HepG2 (cell line): ENCODE data around the gene FANK1. TPM values are rescaled to one million over a fixed set of nuclear protein-coding genes. Genes with fewer than 3 reads are reported as not detected.

Experiments
- ATAC-seq: fragments of 200-7000 bp; cut with Tn5 transposase; 3 replicates; pipeline ENCODE4 v1.9.1; 2020; ENCODE audit warnings: mild to moderate bottlenecking, moderate library complexity
- BruUV-seq: library from RNA; stranded (reverse); fragments of 400-500 nt; replicated peaks from 2 replicates; lab custom pipeline; 2021; lab: Mats Ljungman, UMichigan
- CTCF ChIA-PET: fragments of 300-600 bp; formaldehyde crosslinking; extraction: SDS; loops from one replicate; lab custom pipeline; 2021; ENCODE audit warnings: low total read pairs, inconsistent platforms, low intra/inter-chr PET ratio; lab: Yijun Ruan, JAX
- POLR2A ChIA-PET: fragments of 350-600 bp; sonication (Branson Sonifier 250); formaldehyde crosslinking; loops from one replicate; lab custom pipeline; 2020; ENCODE audit warnings: antibody characterized with exemption, inconsistent platforms; lab: Yijun Ruan, JAX
- DNase-seq: peaks from one replicate; pipeline ENCODE4 v3.0.0-alpha.2; 2015; ENCODE audit warnings: low spot score
- FAIRE-seq: peaks from 3 replicates; lab custom pipeline; 2011; peaks lifted over from hg19 to GRCh38; lab: Jason Lieb, UNC
- H2AFZ ChIP-seq: one replicate; pipeline ENCODE4 v1.6.1; 2011; ENCODE audit warnings: low read length, inconsistent platforms
- H3K27ac ChIP-seq: fragments of 300-600 bp; 3 replicates; pipeline ENCODE4 v1.8.0; 2011; ENCODE audit warnings: mixed run types, mild to moderate bottlenecking, mixed read lengths, low read length, inconsistent platforms; ENCODE audit not compliant: insufficient read depth; ENCODE audit errors: extremely low read length
- H3K27me3 ChIP-seq, 2 experiments: fragments of 200-600 bp in 1 of 2; 2 replicates in 1 of 2; 3 replicates in 1 of 2; pipeline versions ENCODE4 v1.6.0 to v1.8.0; 2011; ENCODE audit warnings: low read length in 2 of 2, mild to moderate bottlenecking in 2 of 2, moderate library complexity in 2 of 2, inconsistent platforms in 1 of 2; ENCODE audit not compliant: insufficient read depth in 2 of 2, control insufficient read depth in 1 of 2
- H3K36me3 ChIP-seq, 2 experiments: fragments of 200-600 bp in 1 of 2; replicated peaks in 1 of 2; 2 replicates in 1 of 2; 3 replicates in 1 of 2; pipeline versions ENCODE4 v1.5.1 to v1.8.0; 2011; ENCODE audit warnings: low read length in 2 of 2, inconsistent platforms in 1 of 2; ENCODE audit not compliant: insufficient read depth in 2 of 2, control insufficient read depth in 1 of 2
- H3K4me1 ChIP-seq: 2 replicates; pipeline ENCODE4 v1.5.1; 2012; ENCODE audit warnings: low read length, inconsistent platforms; ENCODE audit not compliant: insufficient read depth
- H3K4me2 ChIP-seq: 2 replicates; pipeline ENCODE4 v1.6.0; 2011; ENCODE audit warnings: low read depth, low read length, inconsistent platforms
- H3K4me3 ChIP-seq, 3 experiments: fragments of 200-600 bp in 1 of 3; sonication (generic), shearing (Covaris generic) in 1 of 3; replicated peaks in 1 of 3; 2 replicates each; pipeline ENCODE4 v1.5.1; 2011 to 2016; ENCODE audit warnings: low read length in 3 of 3, inconsistent platforms in 2 of 3, low read depth in 2 of 3, mild to moderate bottlenecking in 2 of 3, control low read depth in 1 of 3, mixed read lengths in 1 of 3; ENCODE audit not compliant: insufficient read depth in 1 of 3
- H3K79me2 ChIP-seq: one replicate; pipeline ENCODE4 v1.6.1; 2011; ENCODE audit warnings: low read length, inconsistent platforms; ENCODE audit not compliant: insufficient read depth
- H3K9ac ChIP-seq: 2 replicates; pipeline ENCODE4 v1.6.0; 2011; ENCODE audit warnings: mild to moderate bottlenecking, low read depth, low read length, inconsistent platforms; ENCODE audit not compliant: insufficient read depth
- H3K9me3 ChIP-seq: 2 replicates; pipeline ENCODE4 v1.5.1; 2012; ENCODE audit warnings: mild to moderate bottlenecking, low read length
- H4K20me1 ChIP-seq: 2 replicates; pipeline ENCODE4 v1.6.0; 2011; ENCODE audit warnings: inconsistent platforms, mild to moderate bottlenecking, low read length, moderate library complexity; ENCODE audit not compliant: insufficient read depth
- IRF9 ChIP-seq: sonication (generic); formaldehyde crosslinking; IDR thresholded peaks from 2 replicates; pipeline ENCODE4 v1.8.0; 2022; ENCODE audit warnings: missing genetic modification reagents, mild to moderate bottlenecking, borderline replicate concordance
- IRX3 ChIP-seq: sonication (generic); formaldehyde crosslinking; IDR thresholded peaks from 2 replicates; pipeline ENCODE4 v1.8.1; 2023; ENCODE audit warnings: mild to moderate bottlenecking, low read depth, missing genetic modification reagents, borderline replicate concordance
- NR2F1 ChIP-seq, 2 experiments: fragments of 450-650 bp in 1 of 2; formaldehyde crosslinking in 1 of 2; IDR thresholded peaks; 2 replicates each; pipeline versions ENCODE4 v1.5.0 to v1.6.1; 2016 to 2020; ENCODE audit warnings: mild to moderate bottlenecking in 1 of 2, missing compliant biosample characterization in 1 of 2, missing genetic modification reagents in 1 of 2, moderate library complexity in 1 of 2
- ZBTB39 ChIP-seq: sonication (generic); formaldehyde crosslinking; IDR thresholded peaks from 2 replicates; pipeline ENCODE4 v1.5.0; 2020; ENCODE audit warnings: missing genetic modification reagents
- ZHX2 ChIP-seq, 2 experiments: sonication (generic) in 1 of 2; formaldehyde crosslinking in 1 of 2; IDR thresholded peaks; 2 replicates each; pipeline versions ENCODE4 v1.6.1 to v1.9.0; 2014 to 2022; ENCODE audit warnings: antibody characterized with exemption in 1 of 2, borderline replicate concordance in 1 of 2, inconsistent platforms in 1 of 2, low read depth in 1 of 2, missing genetic modification reagents in 1 of 2
- ZSCAN22 ChIP-seq: sonication (generic); formaldehyde crosslinking; IDR thresholded peaks from 2 replicates; pipeline ENCODE4 v1.4.0; 2020; ENCODE audit warnings: mild to moderate bottlenecking, missing genetic modification reagents
- WGBS: methylation state at CpG from one replicate; pipeline ENCODE4 v1.1.6; 2017; ENCODE audit warnings: low lambda C conversion rate; 5-methylcytosine and 5-hydroxymethylcytosine counted together
- in situ Hi-C: cut with HindIII; loops from 2 replicates; pipeline ENCODE4 v1.10.0; 2017; ENCODE audit warnings: low pct_unique_long_range_greater_than_20kb; ENCODE audit not compliant: extremely low pct_ligation_motif_present
- intact Hi-C: fragments of 100-400 bp; cut with micrococcal nuclease; formaldehyde crosslinking; loops from one replicate; pipeline ENCODE4 v1.10.0; 2022; ENCODE audit not compliant: unreplicated experiment
- polyA plus RNA-seq, 8 experiments: library from polyadenylated mRNA; depleted of rRNA in 3 of 8; stranded (reverse) in 7 of 8; unstranded in 1 of 8; fragments of >200 nt; fragmentation: Illumina TruSeq in 4 of 8; extraction: Trizol in 4 of 8; gene quantifications; 2 replicates each; pipeline versions ENCODE4 v1.2.1 to v1.2.3, GENCODE V29; 2011 to 2016; ENCODE audit warnings: low read depth in 4 of 8, missing spikeins in 1 of 8, mixed read lengths in 1 of 8; ENCODE audit not compliant: insufficient read depth in 1 of 8
- total RNA-seq, 5 experiments: library from RNA; depleted of rRNA; stranded (reverse); fragments of >200 nt; fragmentation: Illumina TruSeq; extraction: Trizol; gene quantifications; 2 replicates each; pipeline ENCODE4 v1.2.3, GENCODE V29; 2016; ENCODE audit warnings: low read depth in 1 of 5

The FANK1 gene
- total and polyA plus RNA-seq, 2 of the 13 experiments (the other 11 are each of a cell fraction or from before 2014, with no cell fraction given) = 0.22 TPM; not detected in 1

- CTCF ChIA-PET = no interaction called here
- Histone ChIP-seq H3K36me3 (no peaks in the 10 kb centered on the region), H4K20me1 (no peaks in the 10 kb centered on the region), H3K4me3 (no peak overlapping the region), H3K79me2 (no peaks in the 10 kb centered on the region)
- no peak for TF ChIP-seq NR2F1 (CRISPR knock-in tag; IDR thresholded peaks at IDR 0.05)
- TF ChIP-seq, all 625 proteins: peak for 0
- Histone ChIP-seq H3K4me2 (no peak overlapping the region), H3K4me1 (no peaks in the 10 kb centered on the region), H3K27ac (no peak overlapping the region), H3K9ac (no peak overlapping the region), H3K9me3 (no peaks in the 10 kb centered on the region), H3K27me3 (peaks cover 0 to 41% of the 10 kb centered on the region in 2 experiments; a peak in 3 of 5 replicates), H2AFZ (no peak overlapping the region)
- intact Hi-C loops (no loop called here), in situ Hi-C loops (no loop called here)
- ATAC-seq = no peak
- FAIRE-seq = no peak
- POLR2A ChIA-PET = no interaction called here
- 5% methylated on average over 4 of the region's 8 CpGs for WGBS
- DNase-seq = no peak
- BruUV-seq = no TSS peak
Measured at GRCh38 chr10:126057494-126057893, 161.1 kb downstream of the FANK1 start.

- in situ Hi-C loops = no loop called here
- Histone ChIP-seq H3K79me2 (no peaks in the 10 kb centered on the region), H4K20me1 (no peaks in the 10 kb centered on the region), H3K9ac (no peak overlapping the region), H3K4me1 (no peaks in the 10 kb centered on the region), H2AFZ (no peak overlapping the region), H3K4me2 (no peak overlapping the region), H3K27me3 (peaks cover 0 to 41% of the 10 kb centered on the region in 2 experiments; a peak in 2 of 5 replicates), H3K9me3 (no peaks in the 10 kb centered on the region), H3K36me3 (no peaks in the 10 kb centered on the region), H3K27ac (no peak overlapping the region), H3K4me3 (no peak overlapping the region)
- no peak for ATAC-seq
- TF ChIP-seq ZBTB39 = no peak
- no peak for TF ChIP-seq ZSCAN22 (CRISPR knock-in tag)
- TF ChIP-seq IRF9 (CRISPR knock-in tag) = no peak
- no peak for TF ChIP-seq ZHX2 (IDR thresholded peaks at IDR 0.05; ENCODE audit: low read depth)
- TF ChIP-seq ZHX2 (CRISPR knock-in tag; IDR thresholded peaks at IDR 0.05; ENCODE audit: borderline replicate concordance) = no peak
- no peak for TF ChIP-seq IRX3 (CRISPR knock-in tag)
- FAIRE-seq = no peak
- intact Hi-C loops = no loop called here
- DNase-seq = no peak
- WGBS = 35% methylated on average over 6 of the region's 6 CpGs
- no TSS peak for BruUV-seq
- ChIA-PET POLR2A (no interaction called here), CTCF (no interaction called here)
Measured at GRCh38 chr10:126058104-126058503, 161.7 kb downstream of the FANK1 start.
